GM23338 (cell line): Measurements from ENCODE around the gene SNX30.

Source experiments
- EZH2 ChIP-seq: fragments of 200-600 bp; sonication (generic); IDR thresholded peaks from one replicate; pipeline ENCODE4 v1.8.0; 2017; ENCODE audit warnings: antibody characterized with exemption, mild to moderate bottlenecking, low read depth; ENCODE audit not compliant: unreplicated experiment
- POLR2AphosphoS5 ChIP-seq: IDR thresholded peaks from 2 replicates; pipeline ENCODE4 v1.6.1; 2016; ENCODE audit warnings: antibody characterized with exemption, low read depth
- TF ChIP-seq, protein P1 (sequence below), 2 experiments: fragments of 200-600 bp in 1 of 2; sonication (generic) in 1 of 2; conservative IDR thresholded peaks; 2 replicates each; pipeline versions ENCODE4 v1.5.1 to v1.6.1; 2016 to 2017; ENCODE audit warnings: antibody characterized with exemption in 2 of 2, low read depth in 2 of 2, mild to moderate bottlenecking in 2 of 2, moderate library complexity in 1 of 2
- TF ChIP-seq, protein P2 (sequence below): IDR thresholded peaks from one replicate; pipeline ENCODE4 v1.6.1; 2018; ENCODE audit warnings: antibody characterized with exemption; ENCODE audit not compliant: unreplicated experiment

DNA sequence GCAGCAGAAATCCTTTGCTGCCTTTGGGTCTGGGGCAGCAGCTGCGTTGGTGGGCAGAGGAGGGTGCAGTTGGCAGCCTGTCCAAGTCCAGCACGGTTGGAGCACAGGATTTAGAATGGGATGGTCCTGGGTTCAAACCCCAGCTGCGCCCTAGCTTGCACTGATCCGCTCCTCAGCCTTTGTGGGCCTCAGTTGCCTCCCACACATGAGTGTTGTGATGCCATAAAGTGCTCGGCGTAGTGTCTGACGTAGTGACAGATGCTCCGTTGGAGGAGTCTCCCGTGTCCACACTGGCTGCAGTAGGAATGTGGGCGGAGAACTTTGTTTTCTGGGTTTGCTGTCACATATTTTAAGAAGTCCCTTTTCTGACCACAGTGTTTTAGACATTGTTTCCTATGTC, 104.1 kb downstream of the SNX30 start:
- TF ChIP-seq, protein P1, sequence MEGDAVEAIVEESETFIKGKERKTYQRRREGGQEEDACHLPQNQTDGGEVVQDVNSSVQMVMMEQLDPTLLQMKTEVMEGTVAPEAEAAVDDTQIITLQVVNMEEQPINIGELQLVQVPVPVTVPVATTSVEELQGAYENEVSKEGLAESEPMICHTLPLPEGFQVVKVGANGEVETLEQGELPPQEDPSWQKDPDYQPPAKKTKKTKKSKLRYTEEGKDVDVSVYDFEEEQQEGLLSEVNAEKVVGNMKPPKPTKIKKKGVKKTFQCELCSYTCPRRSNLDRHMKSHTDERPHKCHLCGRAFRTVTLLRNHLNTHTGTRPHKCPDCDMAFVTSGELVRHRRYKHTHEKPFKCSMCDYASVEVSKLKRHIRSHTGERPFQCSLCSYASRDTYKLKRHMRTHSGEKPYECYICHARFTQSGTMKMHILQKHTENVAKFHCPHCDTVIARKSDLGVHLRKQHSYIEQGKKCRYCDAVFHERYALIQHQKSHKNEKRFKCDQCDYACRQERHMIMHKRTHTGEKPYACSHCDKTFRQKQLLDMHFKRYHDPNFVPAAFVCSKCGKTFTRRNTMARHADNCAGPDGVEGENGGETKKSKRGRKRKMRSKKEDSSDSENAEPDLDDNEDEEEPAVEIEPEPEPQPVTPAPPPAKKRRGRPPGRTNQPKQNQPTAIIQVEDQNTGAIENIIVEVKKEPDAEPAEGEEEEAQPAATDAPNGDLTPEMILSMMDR (conservative IDR thresholded peaks at IDR 0.05; ENCODE audit: low read depth in 2 of 2): no peak
- no peak for TF ChIP-seq POLR2AphosphoS5
- TF ChIP-seq, protein P2, sequence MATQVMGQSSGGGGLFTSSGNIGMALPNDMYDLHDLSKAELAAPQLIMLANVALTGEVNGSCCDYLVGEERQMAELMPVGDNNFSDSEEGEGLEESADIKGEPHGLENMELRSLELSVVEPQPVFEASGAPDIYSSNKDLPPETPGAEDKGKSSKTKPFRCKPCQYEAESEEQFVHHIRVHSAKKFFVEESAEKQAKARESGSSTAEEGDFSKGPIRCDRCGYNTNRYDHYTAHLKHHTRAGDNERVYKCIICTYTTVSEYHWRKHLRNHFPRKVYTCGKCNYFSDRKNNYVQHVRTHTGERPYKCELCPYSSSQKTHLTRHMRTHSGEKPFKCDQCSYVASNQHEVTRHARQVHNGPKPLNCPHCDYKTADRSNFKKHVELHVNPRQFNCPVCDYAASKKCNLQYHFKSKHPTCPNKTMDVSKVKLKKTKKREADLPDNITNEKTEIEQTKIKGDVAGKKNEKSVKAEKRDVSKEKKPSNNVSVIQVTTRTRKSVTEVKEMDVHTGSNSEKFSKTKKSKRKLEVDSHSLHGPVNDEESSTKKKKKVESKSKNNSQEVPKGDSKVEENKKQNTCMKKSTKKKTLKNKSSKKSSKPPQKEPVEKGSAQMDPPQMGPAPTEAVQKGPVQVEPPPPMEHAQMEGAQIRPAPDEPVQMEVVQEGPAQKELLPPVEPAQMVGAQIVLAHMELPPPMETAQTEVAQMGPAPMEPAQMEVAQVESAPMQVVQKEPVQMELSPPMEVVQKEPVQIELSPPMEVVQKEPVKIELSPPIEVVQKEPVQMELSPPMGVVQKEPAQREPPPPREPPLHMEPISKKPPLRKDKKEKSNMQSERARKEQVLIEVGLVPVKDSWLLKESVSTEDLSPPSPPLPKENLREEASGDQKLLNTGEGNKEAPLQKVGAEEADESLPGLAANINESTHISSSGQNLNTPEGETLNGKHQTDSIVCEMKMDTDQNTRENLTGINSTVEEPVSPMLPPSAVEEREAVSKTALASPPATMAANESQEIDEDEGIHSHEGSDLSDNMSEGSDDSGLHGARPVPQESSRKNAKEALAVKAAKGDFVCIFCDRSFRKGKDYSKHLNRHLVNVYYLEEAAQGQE: no peak
- TF ChIP-seq EZH2: no peak
